PFSK-1 (cell line): ENCODE measurements around the gene TMC6. TPM values are rescaled to one million over a fixed set of nuclear protein-coding genes. Genes with fewer than 3 reads are reported as not detected.

Experiments
- FOXP2 ChIP-seq: optimal IDR thresholded peaks from 2 replicates; pipeline ENCODE3; 2011; ENCODE audit warnings: borderline replicate concordance, control low read depth, inconsistent platforms; ENCODE audit not compliant: insufficient read depth; ENCODE audit errors: extremely low read length, extremely low read depth
- POLR2AphosphoS5 ChIP-seq: IDR thresholded peaks from 2 replicates; pipeline ENCODE4 v1.6.1; 2012; ENCODE audit warnings: low read depth, mild to moderate bottlenecking, control low read depth, low read length, moderate library complexity
- SIN3A ChIP-seq: IDR thresholded peaks from 2 replicates; pipeline ENCODE4 v1.6.1; 2012; ENCODE audit warnings: mild to moderate bottlenecking, low read length, moderate library complexity, borderline replicate concordance; ENCODE audit not compliant: insufficient read depth
- TAF1 ChIP-seq: IDR thresholded peaks from 2 replicates; pipeline ENCODE4 v1.6.1; 2012; ENCODE audit warnings: low read length, control low read depth, borderline replicate concordance; ENCODE audit not compliant: insufficient read depth
- polyA plus RNA-seq: library from polyadenylated mRNA; unstranded; fragments of >200 nt; gene quantifications from one replicate; pipeline ENCODE4 v1.2.1, GENCODE V29; 2012; ENCODE audit warnings: low read depth, missing spikeins; ENCODE audit not compliant: insufficient read length
- TF ChIP-seq, protein P1 (sequence below), 2 experiments: IDR thresholded peaks; 2 replicates each; pipeline versions ENCODE4 v1.6.1 to v1.8.0; 2011 to 2012; ENCODE audit warnings: low read depth in 2 of 2, low read length in 2 of 2, control low read depth in 1 of 2, inconsistent platforms in 1 of 2, mild to moderate bottlenecking in 1 of 2, moderate library complexity in 1 of 2; ENCODE audit not compliant: insufficient read depth in 1 of 2

Gene TMC6, protein sequence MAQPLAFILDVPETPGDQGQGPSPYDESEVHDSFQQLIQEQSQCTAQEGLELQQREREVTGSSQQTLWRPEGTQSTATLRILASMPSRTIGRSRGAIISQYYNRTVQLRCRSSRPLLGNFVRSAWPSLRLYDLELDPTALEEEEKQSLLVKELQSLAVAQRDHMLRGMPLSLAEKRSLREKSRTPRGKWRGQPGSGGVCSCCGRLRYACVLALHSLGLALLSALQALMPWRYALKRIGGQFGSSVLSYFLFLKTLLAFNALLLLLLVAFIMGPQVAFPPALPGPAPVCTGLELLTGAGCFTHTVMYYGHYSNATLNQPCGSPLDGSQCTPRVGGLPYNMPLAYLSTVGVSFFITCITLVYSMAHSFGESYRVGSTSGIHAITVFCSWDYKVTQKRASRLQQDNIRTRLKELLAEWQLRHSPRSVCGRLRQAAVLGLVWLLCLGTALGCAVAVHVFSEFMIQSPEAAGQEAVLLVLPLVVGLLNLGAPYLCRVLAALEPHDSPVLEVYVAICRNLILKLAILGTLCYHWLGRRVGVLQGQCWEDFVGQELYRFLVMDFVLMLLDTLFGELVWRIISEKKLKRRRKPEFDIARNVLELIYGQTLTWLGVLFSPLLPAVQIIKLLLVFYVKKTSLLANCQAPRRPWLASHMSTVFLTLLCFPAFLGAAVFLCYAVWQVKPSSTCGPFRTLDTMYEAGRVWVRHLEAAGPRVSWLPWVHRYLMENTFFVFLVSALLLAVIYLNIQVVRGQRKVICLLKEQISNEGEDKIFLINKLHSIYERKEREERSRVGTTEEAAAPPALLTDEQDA
- 199 TPM for polyA plus RNA-seq

DNA sequence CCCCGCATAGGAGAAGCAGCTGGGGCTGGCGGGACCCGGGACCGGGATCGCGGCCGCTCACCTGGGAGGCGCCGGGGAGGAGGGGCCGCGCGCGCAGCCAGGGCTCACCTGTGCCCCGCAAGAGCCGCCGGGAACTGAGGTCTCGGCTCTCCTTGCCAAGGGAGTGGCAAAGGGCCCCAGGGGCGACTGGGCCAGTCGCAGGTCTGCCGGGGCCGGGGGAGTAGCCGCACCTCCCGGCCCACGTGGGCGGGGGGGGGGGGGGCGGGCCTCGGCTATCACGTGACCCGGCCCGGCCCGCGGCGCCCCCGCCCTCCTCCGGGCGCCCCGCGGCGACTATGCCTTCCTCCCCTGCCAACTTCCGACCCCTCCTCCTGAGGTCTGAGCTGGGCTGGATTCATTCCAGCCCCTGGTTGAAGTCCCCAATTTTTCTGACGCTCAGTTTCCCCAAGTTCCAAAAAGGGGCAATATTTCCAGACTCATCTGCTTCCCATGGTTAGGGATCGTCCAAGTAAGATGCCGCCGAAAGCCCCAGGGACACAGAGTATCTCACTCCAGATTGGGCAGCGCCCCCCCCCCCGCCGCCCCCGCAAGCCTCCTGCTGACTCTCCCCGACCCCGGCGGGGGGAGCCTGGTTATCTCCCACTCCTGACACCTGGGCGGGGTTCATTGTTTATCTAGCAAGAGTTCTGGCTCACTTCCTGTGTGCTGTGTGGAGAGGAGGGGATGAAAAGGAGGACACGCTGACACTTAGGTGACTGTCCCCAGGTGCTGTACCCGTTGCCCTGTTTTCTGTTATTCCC lies at the start of gene TMC6:
TMC6 (minus strand) TSS at position 205 of the 800 bp plus-strand sequence. CDS start 1,923 bp downstream, outside the sequence.
- TF ChIP-seq SIN3A (no peak; the same call in 1 of the 2 replicates), POLR2AphosphoS5 (no peak), FOXP2 (no peak), TAF1 (no peak)
- TF ChIP-seq, protein P1, sequence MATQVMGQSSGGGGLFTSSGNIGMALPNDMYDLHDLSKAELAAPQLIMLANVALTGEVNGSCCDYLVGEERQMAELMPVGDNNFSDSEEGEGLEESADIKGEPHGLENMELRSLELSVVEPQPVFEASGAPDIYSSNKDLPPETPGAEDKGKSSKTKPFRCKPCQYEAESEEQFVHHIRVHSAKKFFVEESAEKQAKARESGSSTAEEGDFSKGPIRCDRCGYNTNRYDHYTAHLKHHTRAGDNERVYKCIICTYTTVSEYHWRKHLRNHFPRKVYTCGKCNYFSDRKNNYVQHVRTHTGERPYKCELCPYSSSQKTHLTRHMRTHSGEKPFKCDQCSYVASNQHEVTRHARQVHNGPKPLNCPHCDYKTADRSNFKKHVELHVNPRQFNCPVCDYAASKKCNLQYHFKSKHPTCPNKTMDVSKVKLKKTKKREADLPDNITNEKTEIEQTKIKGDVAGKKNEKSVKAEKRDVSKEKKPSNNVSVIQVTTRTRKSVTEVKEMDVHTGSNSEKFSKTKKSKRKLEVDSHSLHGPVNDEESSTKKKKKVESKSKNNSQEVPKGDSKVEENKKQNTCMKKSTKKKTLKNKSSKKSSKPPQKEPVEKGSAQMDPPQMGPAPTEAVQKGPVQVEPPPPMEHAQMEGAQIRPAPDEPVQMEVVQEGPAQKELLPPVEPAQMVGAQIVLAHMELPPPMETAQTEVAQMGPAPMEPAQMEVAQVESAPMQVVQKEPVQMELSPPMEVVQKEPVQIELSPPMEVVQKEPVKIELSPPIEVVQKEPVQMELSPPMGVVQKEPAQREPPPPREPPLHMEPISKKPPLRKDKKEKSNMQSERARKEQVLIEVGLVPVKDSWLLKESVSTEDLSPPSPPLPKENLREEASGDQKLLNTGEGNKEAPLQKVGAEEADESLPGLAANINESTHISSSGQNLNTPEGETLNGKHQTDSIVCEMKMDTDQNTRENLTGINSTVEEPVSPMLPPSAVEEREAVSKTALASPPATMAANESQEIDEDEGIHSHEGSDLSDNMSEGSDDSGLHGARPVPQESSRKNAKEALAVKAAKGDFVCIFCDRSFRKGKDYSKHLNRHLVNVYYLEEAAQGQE (IDR thresholded peaks at IDR 0.05; ENCODE audit: insufficient read depth in 1 of 2, low read depth in 2 of 2, low read length in 2 of 2) = no peak

DNA sequence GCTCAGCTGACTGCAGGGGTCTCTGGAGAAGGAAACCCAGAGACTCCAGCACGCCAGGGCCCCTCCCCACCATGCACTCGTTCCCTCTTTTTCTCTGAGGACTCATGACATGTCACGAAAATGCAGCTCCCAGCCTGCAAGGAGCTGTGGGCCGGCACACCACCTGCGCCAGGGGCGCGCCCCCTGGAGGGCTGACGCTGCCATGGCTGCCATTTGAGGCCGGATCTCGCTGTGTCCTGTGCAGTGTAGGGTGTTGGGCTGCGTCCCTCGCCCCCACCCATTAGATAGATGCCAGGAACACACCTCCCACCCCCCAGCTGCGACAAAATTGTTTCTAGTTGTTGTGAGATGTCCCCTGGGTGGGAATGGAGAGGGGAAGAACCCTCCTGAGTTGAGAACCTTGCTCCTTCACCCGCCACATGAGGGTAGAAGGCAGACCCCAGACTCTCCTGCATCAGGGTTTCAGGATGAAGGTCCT lies 48.0 kb upstream of the TMC6 start:
- peak; percentile 73 for TF ChIP-seq FOXP2
- TF ChIP-seq, protein P1 (IDR thresholded peaks at IDR 0.05; ENCODE audit: insufficient read depth in 1 of 2, low read depth in 2 of 2, low read length in 2 of 2) = no peak

DNA sequence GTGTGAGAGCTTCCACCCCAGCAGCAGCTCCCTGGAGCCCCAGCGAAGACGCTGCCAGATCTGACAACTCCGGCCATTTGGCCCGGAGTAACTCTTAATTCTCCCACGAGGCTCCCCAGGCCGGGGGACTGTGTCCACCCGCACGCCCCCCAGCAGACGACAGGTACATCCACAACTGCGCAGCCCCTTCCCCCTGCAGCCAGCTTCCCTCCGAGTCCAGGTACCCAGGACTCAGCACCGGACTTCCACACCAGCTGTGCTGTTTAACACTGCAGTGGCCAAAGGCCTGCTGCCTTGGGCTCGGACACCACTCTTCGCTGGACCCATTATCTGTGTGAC lies 47.1 kb upstream of the TMC6 start:
- TF ChIP-seq TAF1 (no peak), FOXP2 (no peak), POLR2AphosphoS5 (no peak), SIN3A (no peak)
- TF ChIP-seq, protein P1 (IDR thresholded peaks at IDR 0.05; ENCODE audit: insufficient read depth in 1 of 2, low read depth in 2 of 2, low read length in 2 of 2) = no peak

DNA sequence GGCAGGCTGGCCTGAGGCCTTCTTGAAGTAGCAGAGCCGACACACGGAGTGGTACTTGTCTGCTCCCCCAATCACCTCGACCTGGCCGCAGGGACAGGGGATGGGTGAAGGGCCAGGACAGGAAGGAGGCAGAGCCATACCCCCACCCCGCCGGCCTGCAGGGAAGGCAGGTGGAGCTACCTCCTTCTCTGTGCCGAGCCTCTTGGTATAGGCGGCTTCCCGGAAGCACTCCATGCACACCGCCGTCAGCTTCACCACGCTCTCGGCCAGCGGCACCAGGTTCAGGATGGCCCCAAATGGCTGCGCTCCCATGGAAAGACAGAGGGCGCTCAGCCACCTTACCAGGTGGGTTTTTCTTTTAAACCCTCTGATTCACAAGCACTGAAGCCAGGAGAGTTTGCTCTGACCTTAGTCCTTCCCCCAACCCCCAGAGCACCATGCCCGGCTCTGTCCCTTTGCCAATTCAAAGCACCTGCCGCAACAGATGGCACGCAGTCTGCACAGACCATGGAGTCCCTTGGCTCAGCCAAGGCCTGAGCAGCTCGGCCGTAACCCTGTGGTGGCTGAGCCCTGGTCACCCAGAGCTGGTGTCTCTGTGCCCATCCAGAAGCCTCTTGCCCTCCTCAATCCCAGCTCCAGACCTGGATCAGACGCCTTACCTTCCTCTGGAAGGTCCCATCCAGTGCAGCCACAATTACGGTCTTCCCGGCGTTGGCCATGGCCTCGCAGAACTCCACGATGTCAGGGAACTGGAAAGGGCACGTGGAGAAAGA lies 46.5 kb upstream of the TMC6 start:
- no peak for TF ChIP-seq TAF1
- TF ChIP-seq POLR2AphosphoS5 = peak; percentile 15; the same call in 1 of the 2 replicates
